Muscle of arm (tissue), 12 donors: ENCODE measurements around the gene CAMTA2. TPM values are rescaled to one million over a fixed set of nuclear protein-coding genes. Genes with fewer than 3 reads are reported as not detected.

ENCODE experiments used
- DNase-seq: peaks from one replicate; pipeline ENCODE4 v3.0.0-alpha.2; 2013
- polyA plus RNA-seq, 12 donors: library from polyadenylated mRNA; unstranded; fragments of 120-200 nt; gene quantifications; one replicate each; pipeline ENCODE4 v1.2.1, GENCODE V29; 2013; ENCODE audit not compliant: insufficient read length in 12 of 12

The CAMTA2 gene
- polyA plus RNA-seq, 12 donors = 13.8 to 52.0 (median 23.3) TPM; not detected in 1

DNA sequence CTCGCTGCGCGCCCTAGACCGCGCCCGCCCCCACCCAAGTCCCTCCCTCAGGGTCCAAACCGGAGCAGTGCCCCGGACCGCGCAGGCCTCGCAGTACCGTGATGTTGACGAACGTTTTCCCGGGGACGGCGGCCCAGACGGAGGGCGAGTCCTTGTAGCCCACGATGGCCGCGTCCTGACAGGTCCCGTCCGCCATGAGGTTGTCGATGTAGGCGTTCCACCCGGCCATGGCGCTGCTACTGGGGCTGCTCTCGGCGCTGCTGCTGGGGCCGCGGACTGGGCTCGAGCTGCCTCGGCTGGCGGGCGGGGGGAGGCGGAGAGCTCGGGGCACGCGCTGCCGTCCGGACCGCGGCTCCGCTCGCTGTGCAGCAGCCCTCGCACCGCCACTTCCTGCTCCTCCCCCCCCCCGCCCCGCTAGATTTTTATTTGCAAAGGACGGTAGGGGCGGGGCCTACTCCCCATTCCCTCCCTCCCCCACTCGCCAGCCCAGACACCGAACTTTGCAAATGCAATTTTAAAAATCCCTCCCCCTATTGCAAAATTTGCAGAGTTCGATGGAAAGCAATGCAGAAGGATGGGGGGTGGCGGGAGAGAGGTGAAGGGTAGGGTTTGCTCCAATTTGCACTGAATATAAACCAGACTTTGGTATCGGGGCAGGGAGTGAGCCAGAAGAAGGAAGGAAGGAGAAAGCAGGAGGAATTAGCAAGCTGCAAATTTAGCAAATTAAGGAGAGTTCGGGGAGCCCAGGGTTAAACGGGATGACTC lies 39.1 kb downstream of the CAMTA2 start, which contains the start of gene PFN1:
PFN1 (minus strand) TSS at position 365 of the 765 bp plus-strand sequence; CDS start at position 229, 136 bp downstream.
- peak; percentile 94 for DNase-seq

DNA sequence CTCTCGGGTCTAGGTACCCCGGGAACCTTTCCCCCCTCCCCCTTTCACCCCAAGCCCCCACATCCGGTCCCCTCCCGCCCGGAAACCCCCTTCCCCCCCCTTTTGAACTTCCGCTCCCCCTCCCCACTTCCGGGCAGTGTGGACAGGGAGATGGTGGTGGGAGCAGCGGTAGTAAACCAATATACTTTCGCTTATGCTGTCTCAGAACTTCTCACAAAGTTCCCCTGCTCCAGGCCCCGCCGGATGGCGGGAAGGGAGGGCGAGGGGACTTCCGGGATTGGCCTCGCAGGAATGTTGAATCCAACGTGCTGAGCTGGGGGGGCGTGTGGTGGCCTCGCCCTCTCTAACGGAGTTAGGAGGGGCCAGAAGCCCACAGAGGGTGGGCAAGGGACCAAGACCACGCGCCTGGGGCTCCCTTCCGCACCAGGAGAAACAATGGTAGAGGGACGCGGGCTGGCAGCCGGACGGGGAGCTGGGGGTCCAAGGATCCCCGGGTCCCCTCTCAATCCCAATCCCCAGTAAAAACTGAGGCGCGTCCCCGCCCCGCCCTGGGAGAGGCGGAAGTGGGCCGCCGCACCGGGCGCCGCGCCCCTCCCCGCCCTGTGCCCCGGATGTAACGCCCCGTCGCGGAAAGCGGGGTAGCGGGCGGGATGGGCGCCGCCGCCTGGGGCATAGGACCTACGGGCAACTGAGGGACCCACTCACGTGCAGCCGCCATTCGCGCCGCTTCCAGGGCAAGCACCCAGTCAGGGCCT lies 39.9 kb downstream of the CAMTA2 start:
- DNase-seq = peak; percentile 63

DNA sequence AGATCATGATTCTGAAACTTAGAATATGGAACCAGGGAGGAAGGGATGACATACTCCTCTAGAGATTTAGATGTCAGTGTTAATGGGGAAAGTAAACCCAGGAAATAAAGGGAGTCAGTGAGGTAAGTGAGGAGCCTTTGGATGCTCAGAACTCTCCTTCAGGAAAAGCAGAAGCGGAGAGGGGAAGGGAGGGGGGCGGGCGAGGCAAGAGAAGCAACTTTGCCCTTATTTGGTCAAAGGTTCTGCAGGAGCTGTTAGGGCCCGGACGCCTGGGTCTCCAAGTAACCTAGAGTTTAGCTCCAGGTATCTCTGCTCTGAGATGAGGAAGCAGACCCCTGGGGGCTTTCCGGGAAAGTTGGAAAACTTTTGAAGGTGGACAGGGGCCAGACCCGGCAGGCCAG lies 40.5 kb downstream of the CAMTA2 start:
- no peak for DNase-seq

DNA sequence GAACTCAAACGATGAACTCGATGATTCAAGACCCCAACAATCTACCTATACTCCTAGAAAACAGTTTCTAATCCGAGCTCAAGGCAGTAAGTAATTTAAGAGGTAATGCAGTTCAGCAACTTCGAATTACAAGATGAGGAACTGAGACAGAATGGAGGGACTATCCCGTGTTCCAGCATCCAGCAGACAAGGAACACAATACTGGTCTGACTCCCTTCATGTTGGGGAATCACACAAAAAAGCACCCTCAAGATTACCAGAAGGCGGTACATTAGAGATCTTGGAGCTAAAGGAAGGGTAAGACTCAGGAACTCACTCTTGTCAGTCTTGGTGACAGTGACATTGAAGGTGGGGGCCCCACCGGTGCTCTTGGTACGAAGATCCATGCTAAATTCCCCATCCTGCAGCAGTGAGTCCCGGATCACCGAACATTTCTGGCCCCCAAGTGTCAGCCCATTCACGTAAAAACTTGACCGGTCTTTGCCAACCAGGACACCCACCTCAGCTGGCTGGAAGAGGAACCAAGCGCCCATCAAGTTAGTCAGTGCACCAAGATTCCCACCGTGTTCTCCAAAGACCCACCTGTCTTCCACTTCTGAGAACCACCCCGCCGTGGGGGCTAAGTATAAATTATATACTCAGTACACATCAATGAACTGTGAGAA lies 41.0 kb downstream of the CAMTA2 start:
- no peak for DNase-seq

DNA sequence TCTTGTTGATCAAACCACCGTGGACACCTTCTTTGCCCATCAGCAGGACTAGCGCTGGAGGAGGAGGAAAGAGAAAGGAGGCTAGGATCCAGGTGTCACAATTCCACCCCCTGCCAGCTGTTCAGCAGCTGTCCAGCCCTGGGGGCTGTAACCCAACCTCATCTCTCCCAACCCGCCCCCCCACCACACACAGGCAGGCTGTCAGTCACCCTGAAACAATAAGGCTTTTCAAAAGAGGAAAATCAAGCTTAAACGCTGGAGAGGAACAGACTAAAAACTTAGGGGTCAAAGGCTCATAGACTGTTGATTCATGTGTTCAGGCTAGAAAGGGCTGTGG lies 41.6 kb downstream of the CAMTA2 start:
- DNase-seq = no peak

DNA sequence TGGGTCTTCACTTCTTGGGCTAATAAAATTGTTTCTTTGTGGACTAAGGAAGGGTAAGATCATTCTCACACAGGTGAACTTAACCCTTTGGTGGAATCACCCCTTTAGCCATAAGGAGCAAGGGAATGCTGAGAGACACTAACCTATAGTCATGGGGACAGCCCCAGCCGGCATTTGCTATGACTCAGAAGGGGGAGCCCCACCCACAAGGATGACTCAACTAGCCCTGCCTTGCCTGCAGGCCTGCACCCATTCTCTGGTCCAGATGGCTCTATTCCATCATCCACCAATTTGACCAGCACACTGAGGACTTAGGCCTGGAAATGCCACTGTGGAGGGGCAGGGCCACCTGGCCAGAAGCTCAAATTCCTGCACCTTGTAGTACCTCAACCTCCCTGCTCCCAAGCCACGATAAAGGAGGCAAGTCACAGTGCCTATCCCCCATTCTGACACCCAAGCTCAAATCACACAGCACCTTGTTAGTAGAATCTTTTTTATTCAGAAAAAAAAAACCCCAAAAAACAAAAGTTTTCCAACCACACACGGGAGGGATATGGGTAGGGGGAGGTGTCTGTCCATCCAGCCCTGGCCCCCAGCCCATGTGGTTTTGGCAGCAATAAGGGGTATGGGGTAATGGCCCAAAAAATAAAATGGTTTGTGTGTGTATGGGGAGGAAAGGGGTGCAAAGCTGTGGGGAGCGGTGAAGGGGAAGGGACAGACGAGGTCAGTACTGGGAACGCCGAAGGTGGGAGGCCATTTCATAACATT lies 42.1 kb downstream of the CAMTA2 start:
- no peak for DNase-seq

DNA sequence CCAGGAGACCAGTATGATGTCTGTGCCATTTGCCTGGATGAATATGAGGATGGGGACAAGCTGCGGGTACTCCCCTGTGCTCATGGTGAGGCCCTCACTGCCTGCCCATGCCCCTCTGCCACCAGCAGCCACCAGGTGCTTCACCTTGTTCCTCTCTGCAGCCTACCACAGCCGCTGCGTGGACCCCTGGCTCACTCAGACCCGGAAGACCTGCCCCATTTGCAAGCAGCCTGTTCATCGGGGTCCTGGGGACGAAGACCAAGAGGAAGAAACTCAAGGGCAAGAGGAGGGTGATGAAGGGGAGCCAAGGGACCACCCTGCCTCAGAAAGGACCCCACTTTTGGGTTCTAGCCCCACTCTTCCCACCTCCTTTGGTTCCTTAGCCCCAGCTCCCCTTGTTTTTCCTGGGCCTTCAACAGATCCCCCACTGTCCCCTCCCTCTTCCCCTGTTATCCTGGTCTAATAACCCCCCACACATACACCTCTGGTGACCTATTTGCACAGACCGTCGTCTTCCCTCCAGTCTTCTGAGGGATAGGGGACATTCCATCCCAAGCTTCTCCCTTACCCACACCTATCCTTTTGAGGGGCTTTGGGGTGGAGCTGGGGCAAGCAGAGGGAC lies 42.8 kb downstream of the CAMTA2 start:
- no peak for DNase-seq

DNA sequence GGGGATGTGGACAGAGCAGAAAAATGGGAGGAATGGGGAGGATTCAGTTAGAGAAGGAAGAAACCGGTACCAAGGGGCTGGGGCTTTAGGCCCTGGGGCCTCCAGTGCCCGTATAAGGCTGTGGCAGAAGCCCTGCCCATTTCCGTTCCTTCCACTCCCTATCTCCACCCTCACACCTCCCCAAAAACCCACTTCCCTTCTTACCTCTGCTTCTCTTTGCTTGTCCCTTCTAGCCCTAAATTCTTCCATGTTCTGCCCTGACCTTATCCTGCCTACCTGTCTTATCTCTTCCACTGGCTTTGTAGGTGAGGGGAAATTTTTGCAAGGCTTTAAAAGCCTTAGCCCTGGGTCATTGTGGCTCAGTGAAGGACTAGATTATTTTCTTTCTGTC lies 43.3 kb downstream of the CAMTA2 start:
- DNase-seq = no peak

DNA sequence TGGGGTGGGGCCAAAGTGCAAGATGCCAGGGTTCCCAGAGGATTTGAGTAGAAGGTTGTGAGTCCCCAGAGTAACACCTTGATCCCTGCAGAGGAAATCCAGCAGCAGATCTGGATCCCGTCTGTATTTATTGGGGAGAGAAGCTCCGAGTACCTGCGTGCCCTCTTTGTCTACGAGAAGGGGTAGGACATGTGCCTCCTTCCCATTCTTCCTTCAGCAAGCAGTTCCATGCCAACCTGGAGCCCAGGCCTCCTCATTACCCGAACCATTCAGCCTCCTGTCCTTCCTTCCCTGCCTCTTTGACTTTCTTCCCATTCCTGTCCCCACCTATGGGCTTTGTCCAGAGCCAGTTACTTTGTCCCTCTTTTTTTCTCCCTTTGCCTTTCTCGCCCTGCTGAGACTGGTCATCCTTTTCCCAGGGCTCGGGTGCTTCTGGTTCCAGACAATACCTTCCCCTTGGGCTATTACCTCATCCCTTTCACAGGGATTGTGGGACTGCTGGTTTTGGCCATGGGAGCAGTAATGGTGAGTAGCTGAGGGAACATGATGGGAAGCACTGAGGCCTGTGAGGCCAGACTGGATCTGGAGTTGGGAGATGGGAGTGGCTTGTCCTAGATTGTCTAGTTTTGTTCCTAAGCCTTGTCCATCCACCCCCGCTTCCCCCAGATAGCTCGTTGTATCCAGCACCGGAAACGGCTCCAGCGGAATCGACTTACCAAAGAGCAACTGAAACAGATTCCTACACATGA lies 44.5 kb downstream of the CAMTA2 start:
- no peak for DNase-seq

DNA sequence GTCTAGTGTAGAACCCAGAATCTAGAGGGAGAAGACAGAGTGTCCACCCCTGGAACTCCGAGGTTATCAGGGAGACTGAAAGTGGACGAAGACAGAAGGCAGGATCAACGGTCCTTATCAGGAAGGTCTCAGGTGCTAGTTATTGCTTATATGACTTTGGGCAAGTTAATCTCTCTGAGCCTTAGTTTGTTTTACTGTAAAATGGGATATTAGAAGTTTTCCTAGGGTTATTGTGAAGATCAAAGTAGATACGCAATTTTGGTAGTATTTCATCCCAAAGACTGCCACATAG lies 46.2 kb downstream of the CAMTA2 start:
- DNase-seq = no peak

DNA sequence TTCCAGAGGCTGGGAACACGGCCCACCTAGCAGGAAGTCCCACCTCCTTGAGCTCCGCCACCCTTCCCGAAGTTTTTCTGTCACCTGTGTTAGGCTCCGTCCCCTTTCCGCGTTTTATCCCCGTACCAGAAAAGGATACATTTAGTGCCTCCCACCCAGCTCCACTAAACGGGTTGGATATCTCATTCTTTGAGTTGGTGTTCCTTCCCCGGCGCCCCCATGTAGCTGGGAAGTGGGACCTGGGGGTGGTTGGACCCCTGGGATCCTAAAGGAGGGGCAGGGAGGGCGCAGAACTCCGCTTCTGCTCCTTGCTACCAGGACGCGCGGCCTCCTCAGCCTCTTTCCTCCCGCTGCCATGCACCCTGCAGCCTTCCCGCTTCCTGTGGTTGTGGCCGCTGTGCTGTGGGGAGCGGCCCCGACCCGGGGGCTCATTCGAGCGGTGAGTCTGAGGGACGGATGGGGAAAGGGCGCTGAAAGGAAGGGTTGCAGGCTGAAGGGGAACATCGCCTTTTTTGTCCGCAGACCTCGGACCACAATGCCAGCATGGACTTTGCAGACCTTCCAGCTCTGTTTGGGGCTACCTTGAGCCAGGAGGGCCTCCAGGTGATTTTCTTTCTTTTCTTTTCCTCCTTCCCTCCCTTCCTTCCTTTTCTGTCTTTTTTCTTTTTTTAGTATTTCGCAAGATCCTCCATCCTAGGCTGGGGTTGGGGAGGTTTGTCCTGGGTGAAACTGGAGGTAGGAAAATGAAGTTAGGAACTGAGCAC lies 46.7 kb downstream of the CAMTA2 start:
- no peak for DNase-seq

DNA sequence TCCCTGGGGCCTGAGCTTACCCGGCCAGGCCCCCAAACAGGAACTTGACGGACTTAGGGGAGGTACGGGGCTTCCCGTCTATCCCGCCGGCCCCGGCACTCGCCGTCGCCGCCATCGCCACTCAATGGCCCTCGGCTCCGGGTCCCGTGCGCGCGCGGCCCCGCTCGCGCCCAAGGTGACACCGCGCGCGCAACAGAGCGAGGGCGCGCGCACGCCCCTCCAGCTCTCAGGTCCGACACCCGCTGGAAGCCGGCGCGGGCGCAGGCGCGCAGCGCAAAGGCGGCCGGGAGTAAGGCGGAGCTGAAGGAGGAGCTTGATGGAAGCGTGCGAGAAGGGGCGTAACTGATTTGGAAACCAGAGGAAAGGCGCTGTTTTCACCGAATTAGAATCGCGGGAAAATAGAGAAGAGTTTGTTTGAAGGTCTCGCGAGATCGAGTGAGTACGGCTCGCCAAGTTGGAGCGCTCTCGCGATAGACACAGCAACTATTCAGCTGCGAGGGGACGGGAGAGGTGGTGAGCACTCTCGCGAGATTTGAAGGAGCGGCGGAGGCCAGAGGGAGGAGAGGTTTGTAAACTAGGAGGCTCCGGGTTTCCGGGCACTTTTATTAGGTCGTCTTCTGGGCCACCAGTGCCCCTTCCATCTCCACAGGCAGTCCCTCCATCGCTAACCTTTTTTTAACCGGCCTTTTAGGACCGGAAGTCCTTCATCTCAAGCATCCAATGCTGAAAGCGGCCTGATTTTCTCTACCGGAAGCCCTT lies 47.5 kb downstream of the CAMTA2 start, which contains the start of the genes RNF167 and SLC25A11:
RNF167 (plus strand) TSS at position 473 of the 759 bp plus-strand sequence. CDS start 642 bp downstream, outside the sequence.
SLC25A11 (minus strand) TSS at position 251 of the 759 bp plus-strand sequence; CDS start at position 115, 136 bp downstream.
- peak; percentile 100 for DNase-seq

DNA sequence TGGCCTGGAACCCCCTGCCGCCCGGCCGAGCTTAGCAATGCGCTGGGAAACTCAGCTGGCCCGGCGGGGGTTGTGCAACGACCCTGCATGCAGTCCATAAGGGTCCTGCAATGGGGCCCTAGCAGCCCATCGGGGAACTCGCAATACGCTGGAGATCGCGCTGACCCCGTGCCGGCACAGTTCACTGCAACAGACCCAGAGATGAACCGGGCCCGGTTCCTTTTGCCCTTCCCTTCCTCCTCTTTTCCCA lies 48.0 kb downstream of the CAMTA2 start:
- no peak for DNase-seq

DNA sequence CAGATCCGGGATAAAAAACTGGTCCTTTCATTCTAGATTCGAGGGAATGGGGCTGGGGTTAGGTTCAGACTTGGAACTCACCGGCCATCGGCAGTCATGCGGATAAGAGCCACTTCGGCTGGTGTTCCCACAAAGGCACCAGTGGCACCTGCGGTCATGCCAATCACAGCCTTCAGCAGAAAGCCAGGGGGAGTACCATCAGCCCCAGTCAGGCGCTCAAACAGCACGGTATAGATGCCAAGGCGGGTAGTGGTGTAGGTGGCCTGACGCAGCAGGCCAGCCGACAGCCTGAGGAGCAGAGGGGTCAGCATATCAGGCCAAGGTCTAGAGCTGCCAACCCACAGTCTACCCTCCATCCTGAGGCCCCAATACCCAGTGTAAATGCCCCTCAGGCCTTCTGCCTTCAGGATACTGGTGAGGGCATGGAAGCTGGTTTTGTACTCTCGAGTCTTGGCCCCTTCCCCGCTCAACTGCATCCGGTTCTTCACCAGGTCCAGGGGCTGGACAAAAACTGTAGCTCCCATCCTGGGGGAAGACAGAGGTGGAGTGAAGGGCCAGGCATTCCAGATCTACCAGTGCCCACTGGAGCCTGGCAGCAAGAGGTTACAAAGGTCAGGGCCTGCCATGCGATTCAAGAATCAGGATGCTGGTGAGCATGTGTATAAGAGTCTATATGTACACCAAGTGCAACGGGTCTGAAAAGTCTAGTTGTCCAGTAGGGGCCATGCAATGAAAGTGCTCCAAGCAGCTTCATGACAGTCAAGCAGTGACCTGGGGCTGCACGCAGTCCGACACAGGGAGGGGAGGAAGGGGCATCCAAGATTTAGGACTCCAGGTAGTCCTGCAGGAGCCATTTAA lies 48.6 kb downstream of the CAMTA2 start:
- DNase-seq = no peak

DNA sequence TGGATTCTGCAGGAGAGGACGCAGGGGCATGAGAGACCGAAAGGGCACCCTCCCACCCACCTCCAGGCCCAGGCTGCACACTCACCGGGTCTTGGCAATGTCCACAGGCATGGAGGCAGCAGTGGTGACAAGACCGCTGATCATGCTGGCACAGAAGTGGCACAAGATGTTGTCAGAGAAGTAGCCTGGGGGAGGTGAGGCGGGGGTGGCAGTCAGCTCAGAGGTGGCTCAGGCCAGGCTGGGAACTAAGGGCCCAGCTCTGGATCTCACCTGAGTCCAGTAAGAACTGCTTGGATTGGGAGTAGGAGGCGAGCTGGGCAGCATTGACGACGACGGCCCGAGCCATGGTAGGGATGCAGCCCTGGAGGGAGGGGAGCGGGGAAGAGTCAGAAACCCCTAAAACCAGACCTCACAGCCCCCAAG lies 49.4 kb downstream of the CAMTA2 start:
- DNase-seq = no peak

DNA sequence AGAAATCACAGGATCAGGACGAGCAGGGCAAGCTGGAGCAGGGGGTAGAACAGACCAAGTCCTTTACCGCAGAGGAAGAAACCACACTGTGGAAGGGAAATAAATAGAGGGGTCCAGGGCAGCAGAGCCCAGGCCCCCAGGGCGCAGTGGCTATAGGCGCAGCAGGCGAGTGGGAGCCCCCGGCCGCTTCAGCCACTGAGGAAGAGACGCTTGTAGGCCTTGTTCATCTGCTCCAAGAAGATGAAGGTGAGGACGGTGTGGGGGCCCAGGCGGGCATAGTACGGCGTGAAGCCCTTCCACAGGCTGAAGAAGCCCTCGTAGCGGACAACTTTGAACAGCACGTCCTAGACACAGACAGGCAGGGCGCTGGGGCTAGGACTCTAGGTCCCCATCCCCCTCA lies 49.9 kb downstream of the CAMTA2 start:
- DNase-seq = no peak

DNA sequence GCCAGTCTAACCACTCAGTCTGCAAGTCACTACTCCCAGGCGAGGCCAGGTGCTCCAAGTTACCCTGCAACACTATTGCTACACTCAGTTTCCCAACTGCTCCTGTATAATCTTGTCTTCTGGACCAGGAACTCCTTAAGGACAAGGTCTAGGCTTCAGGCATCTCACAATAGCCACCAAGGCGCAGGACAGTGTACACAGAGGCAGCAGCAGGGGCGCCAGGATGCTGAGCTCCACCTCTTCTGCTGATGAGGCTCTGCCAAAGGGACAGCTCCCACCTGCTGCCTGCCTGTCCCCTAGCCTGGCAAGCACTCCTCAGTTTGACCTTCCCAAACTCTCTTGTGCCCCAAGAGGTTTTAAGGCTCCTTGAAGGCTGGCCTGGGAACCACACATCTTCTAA lies 51.0 kb downstream of the CAMTA2 start:
- DNase-seq = no peak

DNA sequence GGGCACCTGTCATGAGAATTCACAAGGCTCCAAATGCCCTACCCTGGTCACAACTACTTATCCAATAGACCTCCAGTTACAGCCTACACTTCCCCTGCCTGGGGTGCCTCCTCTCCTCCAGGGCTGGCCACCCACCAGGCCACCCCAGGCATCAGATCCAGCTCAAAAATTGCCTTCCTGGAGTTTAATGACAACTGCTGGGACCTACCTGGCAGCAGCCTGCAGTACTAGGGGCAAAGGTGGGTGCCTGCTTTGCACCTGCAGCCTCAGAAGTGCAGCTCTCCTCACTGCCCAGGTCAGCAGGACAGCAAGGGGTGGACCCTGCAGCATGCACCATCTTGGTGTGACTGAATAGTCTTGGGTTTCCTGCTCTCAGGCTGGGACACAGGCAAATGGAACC lies 51.8 kb downstream of the CAMTA2 start:
- no peak for DNase-seq
